NCI-H526 (cell line): ENCODE results near the gene AP2A1.

Experiments
- DNase-seq, 2 experiments: peaks; one replicate each; lab custom pipeline; 2025; lab: John Stamatoyannopoulos, UW

AP2A1 gene

DNA sequence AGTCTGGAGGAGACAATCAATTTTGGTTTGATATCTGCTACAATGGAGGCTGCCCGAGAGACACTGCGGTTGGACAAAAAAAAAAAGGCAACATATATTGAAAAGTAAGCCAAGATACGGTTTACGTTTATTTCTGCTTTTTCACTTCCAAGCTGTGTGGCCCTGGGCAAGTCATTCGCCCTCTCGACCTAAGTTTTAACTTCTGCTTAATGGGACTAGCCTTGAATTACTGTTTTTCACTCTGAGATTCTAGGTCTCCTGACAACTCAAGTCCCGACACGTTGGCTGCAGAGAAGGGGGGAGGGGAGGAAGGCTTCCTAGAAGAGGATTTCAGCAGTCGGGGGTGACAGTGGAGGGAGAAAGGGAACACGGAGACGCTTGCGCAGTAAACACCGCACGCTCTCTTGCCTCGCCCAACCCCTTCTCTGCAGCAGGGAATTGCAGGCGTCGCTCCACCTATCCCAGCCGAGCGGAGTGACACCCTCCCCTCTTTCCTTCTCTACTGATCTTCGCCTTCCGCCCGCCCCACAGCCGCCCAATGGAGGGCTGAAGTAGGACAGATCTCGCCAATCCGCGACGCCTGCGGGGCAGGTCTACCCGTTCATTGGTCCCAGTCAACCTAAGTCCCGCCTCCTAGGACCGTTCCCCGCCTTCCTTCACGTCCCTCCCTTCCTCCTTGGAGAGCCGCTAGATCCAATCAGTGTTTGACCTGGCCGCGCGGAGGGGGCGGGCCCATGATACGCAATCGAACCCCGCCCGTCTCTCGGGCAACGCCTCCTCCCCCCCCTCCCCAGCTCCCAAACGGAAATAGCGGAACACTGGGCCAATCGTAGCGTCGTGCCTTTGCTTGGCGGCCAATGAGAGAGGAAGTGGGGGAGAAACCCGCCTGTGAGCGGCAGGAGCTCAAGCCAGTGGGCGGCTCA lies 533 bp upstream of the AP2A1 start:
- DNase-seq: peak; percentile 100

DNA sequence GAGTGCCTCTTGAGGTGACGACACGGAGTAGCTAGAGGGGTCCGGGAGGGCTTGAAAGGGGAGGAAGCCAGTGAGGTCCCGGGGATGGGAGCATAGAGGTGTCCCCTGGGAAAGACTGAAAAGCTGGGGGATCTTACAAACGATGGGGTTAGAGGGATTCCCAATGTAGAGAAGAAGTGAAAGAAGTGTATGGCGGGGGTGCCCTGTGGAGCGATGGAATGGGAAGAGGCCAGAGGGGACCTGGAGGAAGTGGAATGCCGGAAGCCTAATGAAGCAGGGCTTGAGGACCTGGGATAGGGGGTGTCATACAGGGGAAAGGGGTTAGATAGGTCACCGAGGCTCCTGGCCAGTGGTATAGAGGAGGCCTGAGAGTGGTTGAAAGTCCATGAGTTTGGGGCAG lies 580 bp downstream of the AP2A1 start:
- no peak for DNase-seq

DNA sequence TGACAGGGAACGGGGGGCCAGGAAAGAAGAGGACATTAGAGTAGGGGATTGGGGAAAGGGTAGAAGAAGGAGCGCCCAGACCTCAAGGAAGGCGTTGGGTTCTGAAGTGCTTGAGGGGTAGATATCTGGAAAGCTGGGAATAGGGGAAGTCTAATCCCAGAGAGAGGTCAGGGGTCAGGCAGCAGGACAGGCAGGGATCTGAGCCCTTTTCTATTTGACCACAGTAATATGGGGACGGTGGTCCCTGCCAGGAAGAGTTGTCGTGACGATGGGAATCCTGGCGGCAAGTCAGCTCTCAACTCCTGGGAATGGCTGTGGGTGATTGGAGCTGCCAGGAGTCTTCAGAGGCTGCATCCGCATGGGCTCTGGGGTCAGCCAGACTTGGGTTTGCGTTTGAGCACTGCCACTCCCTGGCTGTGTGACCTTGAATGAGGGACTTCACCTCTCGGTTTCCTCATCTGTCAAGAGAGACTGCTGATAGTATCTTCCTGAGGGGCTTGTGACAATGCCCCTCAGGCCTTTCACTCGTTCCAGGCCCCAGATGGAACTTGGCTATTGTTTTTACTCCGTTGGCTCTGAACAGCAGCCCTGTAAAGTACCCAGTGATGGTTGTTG lies 1.3 kb downstream of the AP2A1 start:
- DNase-seq: no peak

DNA sequence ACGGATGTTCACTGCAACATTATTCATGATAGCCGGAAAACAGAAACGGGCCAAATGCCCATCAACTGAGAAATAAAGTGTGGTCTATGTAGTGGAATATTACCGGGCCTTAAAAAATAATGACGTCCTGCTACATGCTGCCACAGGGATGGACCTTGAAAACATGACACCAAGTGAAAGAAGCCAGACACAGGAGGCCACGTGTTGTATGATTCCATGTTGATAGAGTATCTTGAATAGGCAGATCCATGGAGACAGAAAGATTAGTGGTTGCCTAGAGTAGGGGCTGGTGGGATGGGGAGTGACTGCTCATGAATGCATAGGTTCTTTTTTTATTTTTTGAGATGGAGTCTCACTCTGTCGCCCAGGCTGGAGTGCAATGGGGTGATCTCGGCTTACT lies 3.7 kb downstream of the AP2A1 start:
- no peak for DNase-seq

DNA sequence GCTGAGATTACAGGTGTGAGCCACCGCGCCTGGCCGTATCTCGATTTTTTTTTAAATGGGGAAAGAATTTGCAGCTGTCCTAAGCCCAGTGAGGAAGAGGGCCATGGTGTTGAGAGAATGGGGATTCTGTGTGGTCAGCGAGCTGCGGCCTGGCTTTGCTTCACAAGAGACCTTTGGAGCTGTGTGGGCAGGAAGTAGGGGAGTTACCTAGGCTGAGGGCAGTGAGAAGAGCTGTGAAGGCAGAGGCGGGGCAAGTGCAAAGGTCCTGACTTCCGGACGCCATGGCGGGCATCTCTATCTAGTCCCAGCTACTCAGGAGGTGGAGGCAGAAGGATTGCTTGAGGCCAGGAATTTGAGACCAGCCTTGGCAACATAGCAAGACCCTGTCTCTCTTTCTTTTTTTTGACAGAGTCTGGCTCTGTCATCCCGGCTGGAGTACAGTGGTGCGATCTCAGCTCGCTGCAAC lies 4.9 kb downstream of the AP2A1 start:
- DNase-seq: no peak

DNA sequence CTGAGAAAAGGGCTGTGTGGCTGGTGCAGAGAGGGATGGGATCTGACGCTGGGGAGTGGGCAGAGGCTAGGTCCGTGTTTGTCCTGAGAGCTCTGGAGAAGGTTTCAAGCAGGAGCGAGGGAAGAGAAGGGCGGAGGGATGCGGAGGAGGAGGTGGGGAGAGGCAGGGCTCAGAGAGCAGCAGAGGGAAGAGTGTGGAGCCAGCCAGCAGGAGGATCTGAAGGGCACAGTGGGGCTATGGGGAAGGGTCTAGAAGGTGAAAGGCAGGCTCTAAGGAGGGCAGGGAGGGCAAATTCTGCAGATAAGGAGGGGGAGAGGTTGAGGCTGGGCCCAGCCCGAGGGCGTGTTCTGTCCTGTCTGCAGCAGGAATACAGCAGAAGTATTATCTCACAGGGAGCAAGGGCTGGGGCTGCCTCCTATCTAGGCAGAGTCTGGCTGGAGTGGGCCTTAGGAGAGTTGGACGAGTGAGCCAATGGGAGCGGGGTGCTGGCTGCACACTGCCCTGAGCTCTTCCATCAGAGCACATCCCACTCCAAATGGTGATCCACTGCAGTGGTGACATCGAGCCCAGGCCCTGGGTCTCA lies 6.1 kb downstream of the AP2A1 start:
- DNase-seq: no peak

DNA sequence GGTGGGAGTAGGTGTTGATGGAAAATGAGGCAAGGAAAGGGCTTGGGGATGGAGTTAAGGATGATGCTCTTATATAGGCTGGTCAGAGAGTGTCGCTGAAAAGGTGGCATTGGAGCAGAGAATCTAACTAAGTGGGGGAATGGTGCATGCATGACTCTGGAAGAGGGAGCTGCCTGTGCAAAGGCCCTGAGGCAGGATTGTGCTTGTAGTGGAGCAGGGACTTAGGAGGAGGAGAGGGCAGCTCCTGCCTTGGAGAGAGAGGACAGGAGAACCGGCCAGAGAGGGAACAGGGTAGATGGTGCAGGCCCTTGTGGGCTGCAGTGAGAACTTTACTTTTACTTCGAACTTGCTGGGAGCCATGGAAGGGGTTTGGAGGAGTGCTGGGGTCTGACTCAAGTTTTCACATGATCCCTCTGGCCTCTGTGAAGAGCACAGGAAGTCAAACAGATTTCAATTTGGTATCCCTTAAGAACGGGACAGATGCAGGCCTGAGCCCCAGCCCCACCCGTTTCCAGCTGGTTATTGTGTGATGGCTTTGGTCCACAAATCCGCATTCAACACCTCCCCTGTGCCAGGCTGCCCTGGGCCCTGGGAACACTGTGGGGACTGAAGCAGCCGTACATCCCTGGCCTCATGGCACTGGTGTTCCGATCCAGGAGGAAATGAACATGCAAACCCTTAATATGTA lies 7.0 kb downstream of the AP2A1 start:
- DNase-seq: no peak

DNA sequence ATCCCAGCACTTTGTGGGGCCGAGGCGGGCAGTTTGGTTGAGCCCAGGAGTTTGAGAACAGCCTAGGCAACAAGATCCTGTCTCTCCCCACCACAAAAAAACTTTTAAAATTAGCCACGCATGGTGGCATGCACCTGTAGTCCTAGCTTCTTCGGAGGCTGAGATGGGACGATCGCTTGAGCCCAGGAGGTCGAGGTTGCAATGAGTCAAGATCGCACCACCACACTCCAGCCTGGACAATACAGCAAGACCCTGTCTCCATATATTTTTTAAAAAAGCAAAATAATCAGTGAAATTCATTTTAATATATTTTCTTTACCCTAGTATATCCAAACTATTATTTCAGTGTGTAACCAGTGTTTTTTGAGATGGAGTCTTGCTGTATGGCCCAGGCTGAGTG lies 8.2 kb downstream of the AP2A1 start:
- DNase-seq: no peak

DNA sequence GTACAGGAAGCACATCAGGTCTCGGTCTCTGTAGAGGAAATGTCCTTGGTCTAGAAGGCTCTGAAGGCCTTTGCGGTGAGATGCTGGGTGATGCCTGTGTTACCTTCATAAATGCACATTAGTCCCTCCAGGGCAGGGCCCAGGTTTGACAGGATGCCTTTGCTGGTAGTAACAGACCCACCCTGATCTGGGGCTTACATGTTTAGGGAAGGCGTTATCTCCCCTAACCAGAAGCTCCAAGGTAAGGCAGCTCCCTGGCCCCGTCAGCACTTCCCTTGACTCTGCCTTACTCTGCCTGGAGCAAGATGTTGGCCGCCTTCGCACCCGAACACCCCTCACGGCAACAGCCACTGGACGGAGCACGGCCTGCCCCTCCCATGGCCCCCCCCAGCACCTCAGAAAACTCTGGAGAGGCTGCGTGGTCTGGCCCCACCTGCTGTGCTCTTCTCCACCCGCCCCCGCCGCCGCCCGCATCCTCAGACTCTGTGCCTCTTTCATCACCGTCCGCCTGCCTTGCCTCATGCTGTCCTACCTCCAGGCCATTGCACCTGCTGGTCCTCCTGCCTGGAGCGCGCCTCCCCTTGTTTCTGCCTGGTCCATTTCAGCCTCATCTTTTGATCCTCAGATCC lies 9.1 kb downstream of the AP2A1 start:
- DNase-seq: no peak

DNA sequence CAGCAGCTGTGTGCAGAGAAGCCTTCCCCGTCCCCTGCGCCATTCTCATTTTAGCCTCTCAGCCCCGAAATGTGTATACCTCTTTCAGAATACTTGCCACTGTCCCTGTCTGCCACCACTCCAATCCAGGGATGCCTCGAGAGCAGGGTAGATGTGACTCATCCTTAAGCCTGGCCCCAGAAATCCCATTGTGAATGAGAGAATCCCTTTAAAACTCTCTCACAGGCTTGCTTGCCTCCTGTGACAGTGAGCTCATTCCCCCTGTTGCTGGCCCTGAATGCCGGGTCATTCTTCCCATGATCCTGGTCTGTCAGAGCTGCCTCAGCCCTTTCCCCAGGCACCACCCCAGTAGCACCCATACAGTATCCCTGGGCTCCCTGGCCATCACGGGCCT lies 9.6 kb downstream of the AP2A1 start:
- DNase-seq: no peak

DNA sequence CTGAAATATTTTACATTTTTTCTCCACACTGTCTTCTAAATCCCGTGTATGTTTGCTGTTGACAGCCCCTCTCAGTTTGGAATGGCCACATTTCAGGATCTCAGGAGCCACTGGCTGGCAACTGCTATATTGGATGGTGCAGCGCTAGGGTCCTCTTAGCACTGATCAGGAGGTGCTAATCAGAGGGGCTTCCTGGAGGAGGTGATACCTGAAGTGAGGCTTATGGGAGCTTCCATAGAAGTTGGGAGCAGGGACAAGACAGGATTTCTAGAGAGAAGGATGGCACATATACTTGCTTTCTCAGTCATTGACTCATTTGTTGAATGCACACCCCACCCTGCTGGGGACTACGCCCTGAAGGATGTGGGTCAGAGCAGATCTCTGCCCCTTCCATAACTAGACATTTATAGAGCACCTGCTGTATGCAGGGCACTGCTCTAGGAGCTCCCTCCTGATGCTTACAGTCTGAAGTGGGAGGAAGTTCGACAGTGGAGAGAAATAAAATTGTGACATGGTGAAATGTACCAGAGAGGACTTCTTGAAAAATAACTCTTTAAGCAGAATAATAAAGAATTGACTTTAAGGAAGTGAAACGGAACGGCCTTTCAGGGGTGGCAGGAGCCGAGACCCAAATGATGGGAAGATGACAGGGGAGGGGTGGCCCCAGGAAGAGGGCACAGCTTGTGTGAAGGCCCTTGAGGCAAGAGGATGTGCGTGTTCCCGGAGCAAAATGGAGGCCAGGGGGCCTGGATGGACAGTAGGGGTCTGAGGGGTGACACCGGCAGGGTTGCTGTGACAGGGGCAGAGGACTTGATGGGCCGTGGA lies 13.1 kb downstream of the AP2A1 start:
- no peak for DNase-seq

DNA sequence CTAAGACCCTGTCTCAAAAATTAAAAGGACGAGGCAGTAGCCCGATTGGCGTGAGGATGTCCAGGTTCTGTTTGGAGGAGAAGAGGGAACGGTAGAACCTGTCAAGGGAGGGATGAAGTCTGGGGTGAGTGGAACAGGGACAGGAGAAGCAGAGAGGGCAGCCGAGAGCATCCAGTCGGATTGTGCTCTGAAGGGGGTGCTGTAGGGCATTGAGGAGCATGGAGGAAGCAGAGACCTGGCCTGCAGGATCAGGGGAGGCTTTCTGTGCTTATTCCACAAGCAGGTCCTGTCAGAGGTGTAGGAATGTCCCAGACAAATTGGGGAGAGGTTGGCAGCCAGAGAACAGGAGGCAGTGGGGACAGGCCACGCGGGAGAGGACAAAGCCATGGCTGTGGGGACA lies 14.1 kb downstream of the AP2A1 start:
- DNase-seq: no peak

DNA sequence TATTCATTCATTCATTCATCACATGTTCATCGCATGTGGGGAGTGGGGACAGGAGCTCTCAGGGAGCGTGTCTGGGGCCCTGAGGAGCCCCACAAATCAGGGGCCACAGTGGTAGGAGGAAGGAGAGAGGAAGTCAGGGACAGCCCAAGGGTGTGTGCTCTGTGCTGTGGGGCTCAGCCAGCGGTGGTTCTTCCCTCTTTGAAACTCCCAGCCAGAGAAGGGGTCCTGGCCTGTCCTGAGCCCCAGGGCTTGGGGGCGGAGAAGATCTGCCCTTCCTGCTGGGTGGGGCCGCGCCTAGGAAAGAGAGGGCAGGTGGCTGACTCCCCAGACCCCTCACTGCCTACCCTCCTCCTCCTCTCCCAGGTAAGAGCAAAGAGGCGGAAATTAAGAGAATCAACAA lies 14.6 kb downstream of the AP2A1 start:
- DNase-seq: no peak

DNA sequence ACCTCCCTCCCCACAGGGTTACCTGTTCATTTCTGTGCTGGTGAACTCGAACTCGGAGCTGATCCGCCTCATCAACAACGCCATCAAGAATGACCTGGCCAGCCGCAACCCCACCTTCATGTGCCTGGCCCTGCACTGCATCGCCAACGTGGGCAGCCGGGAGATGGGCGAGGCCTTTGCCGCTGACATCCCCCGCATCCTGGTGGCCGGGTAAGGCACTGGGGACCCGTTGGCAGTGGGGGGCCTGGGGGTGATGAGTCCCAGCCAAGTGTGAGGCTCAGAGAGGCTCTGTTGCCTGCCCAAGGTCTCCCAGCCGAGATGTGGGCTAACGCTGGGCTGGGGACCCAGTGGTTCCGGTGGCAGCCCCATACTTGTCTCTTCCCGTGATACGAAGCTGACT lies 15.7 kb downstream of the AP2A1 start:
- DNase-seq: no peak

DNA sequence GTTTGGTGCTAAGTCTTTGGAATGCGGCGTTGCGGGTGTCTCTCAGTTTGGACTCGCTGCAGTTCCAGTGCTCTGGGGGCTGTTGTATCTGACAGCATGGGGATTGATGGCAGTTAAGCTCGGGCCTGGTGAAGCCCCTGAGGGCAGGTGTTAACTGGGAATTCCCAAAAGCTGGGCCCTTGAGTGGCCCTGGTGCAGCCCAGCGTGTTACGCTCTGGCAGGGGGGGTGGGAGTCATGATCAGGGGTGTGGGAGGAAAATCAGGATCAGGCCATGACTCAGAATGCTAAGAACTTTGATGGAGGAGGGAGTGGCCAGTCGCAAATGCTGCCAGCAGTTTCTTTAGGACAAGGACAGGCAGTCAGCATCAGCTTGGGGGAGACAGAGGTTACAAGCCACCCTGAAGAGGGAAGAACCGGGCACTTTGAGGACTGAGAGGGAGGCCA lies 19.6 kb downstream of the AP2A1 start:
- no peak for DNase-seq

DNA sequence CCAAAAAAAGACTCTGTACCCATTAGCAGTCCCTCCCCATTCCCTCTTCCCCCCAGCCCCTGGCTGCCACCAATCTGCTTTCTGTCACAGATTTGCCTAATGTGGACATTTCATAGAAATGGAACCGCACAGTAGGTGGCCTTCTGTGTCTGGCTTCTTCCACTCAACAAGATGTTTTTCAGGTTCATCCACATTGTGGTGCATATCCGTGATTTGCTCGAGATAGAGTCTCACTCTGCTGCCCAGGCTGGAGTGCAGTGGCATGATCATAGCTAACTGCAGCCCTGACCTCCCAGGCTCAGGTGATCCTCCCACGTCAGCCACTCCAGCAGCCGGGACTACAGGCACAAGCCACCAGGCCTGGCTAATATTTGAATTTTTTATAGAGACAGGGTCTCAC lies 20.9 kb downstream of the AP2A1 start:
- DNase-seq: no peak

DNA sequence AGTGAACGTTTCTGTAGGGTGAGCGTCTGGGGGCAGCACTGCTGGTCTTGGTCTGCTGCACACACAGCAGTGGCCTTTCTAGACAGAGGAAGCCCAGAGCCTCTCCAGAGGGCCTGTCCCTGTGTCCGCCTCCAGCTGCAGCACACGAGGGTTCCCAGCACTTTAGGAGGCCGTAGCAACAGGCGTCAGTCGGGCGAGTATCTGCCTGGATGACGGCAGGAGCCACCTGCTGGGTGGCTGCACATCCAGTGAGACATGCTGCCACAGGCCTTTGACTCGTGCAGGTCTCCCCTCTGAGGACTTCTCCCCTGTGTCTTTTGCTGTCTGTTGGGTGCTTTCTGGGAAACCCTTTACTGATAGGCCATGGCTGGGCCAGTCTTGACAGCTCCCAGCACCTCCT lies 22.1 kb downstream of the AP2A1 start:
- DNase-seq: no peak

DNA sequence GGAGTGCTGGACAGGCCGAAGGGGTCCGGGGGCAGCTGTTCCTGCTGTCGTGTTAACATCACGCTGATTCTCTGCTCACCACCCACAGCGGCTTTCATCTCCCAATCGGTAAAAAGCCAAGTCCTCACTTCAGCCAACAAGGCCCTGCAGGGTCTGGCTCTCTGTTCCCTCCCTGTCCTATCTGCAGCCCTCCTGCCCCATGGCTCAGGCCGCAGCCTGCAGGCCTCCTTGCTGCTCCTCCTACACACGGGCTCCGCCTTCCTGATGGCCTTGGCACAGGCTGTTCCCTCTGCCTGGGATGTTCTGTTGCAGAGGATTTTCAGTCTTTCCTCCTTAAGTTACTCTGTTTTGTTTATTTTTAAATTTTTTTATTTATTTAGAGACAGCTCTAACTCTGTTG lies 24.1 kb downstream of the AP2A1 start:
- DNase-seq: no peak

DNA sequence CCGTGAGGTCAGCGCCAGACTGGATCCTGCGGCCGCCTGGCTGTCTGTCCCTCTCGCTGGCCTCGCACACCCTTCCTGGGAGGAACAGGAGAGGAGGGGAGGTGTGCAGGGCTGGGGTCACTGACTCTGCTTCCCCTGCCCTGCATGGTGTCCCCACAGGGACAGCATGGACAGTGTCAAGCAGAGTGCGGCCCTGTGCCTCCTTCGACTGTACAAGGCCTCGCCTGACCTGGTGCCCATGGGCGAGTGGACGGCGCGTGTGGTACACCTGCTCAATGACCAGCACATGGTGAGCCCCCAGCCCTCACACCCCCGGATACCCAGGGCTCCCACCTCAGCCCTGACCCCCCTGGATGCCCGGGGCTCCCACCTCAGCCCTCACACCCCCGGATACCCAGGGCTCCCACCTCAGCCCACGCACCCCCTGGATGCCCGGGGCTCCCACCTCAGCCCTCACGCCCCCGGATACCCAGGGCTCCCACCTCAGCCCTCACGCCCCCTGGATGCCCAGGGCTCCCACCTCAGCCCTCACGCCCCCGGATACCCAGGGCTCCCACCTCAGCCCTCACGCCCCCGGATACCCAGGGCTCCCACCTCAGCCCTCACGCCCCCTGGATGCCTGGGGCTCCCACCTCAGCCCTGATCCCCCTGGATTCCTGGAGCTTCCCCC lies 25.1 kb downstream of the AP2A1 start:
- DNase-seq: no peak

DNA sequence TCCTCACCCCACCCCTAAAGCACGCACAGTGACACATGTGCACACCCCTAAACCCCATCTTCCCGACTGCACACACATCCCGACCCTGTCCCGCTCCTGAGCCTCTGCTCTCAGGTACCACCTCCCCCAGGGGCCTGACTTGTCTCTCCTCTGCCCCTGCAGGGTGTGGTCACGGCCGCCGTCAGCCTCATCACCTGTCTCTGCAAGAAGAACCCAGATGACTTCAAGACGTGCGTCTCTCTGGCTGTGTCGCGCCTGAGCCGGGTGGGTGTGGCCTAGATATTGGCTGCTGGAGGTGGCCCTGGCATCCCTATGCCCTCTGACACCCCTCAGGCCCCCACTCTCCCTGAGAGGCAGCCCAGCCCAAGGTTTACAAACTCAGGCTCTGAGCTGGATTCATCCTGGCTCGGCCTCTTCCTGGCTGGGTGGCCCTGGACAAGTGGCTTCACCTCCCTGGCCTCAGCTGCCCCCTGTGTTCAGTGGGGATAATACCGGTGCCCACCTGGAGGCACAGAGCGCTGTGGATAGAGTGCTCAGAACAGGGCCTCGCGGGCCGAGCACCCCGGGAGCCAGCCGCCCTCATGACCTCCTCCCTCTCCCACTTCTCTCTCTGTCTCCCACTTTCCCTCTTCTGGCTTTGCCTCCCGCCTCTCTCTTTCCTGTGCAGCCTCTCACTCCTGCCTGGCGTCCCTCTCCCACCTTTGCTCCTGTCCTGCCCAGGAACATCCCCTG lies 26.2 kb downstream of the AP2A1 start:
- no peak for DNase-seq
